Activated T-helper 1 cell treated with anti-CD3 and anti-CD28 coated beads, Interleukin-12 subunit alpha, Interleukin-12 subunit beta, Interleukin-2, Interleukin-4 antibody, amounts not matched to agents 30 ng/mL and 10 ng/mL and 1 ng/mL, durations not matched to agents 14 hours and 24 hours and 36 hours (primary cell): Measurements from ENCODE around the gene TMEM179. TPM values are rescaled to one million over a fixed set of nuclear protein-coding genes. Genes with fewer than 3 reads are reported as not detected.

Source experiments
- DNase-seq: peaks from one replicate; pipeline ENCODE4 v3.0.0; 2021; ENCODE audit warnings: low spot score
- H3K27ac Mint-ChIP-seq: one replicate; pipeline ENCODE4 v1.8.0; 2021; ENCODE audit warnings: mild to moderate bottlenecking, mixed read lengths
- H3K27me3 Mint-ChIP-seq: one replicate; pipeline ENCODE4 v1.8.0; 2022; ENCODE audit warnings: mild to moderate bottlenecking, moderate library complexity, mixed read lengths; ENCODE audit not compliant: insufficient read depth
- H3K36me3 Mint-ChIP-seq: one replicate; pipeline ENCODE4 v1.8.0; 2021; ENCODE audit warnings: low read depth, mixed read lengths
- H3K4me1 Mint-ChIP-seq: one replicate; pipeline ENCODE4 v1.8.0; 2021; ENCODE audit warnings: low read depth, mixed read lengths
- H3K4me3 Mint-ChIP-seq: one replicate; pipeline ENCODE4 v1.8.0; 2021; ENCODE audit warnings: mild to moderate bottlenecking, moderate library complexity, mixed read lengths
- H3K9me3 Mint-ChIP-seq: one replicate; pipeline ENCODE4 v1.8.0; 2021; ENCODE audit warnings: mixed read lengths
- intact Hi-C: fragments of 100-400 bp; cut with micrococcal nuclease; formaldehyde crosslinking; loops from one replicate; pipeline ENCODE4 v1.15.1; 2024
- total RNA-seq: library from RNA; stranded (reverse); gene quantifications from 2 replicates; pipeline ENCODE4 v1.2.3, GENCODE V29; 2022

The TMEM179 gene
- total RNA-seq, 1 donor from 2014 or later = 0.36 TPM

GRCh38 chr14:104574978-104575583 is 29.5 kb downstream of the TMEM179 start:
- no peaks in the 10 kb centered on the region for H3K36me3 Mint-ChIP-seq
- H3K27ac Mint-ChIP-seq = no peak overlapping the region
- intact Hi-C loops = no loop called here
- H3K4me1 Mint-ChIP-seq = no peaks in the 10 kb centered on the region
- DNase-seq = no peak
- no peak overlapping the region for H3K4me3 Mint-ChIP-seq
- H3K9me3 Mint-ChIP-seq = no peaks in the 10 kb centered on the region
- no peaks in the 10 kb centered on the region for H3K27me3 Mint-ChIP-seq

- H3K4me1 Mint-ChIP-seq = no peaks in the 10 kb centered on the region
- H3K4me3 Mint-ChIP-seq = no peak overlapping the region
- intact Hi-C loops = no loop called here
- no peaks in the 10 kb centered on the region for H3K27me3 Mint-ChIP-seq
- H3K9me3 Mint-ChIP-seq = no peaks in the 10 kb centered on the region
- H3K36me3 Mint-ChIP-seq = no peaks in the 10 kb centered on the region
- H3K27ac Mint-ChIP-seq = no peak overlapping the region
- no peak for DNase-seq
These were observed 30.0 kb downstream of the TMEM179 start for GRCh38 chr14:104574536-104574935.

- intact Hi-C loops = no loop called here
- H3K36me3 Mint-ChIP-seq = no peaks in the 10 kb centered on the region
- no peak overlapping the region for H3K4me3 Mint-ChIP-seq
These were observed 30.6 kb downstream of the TMEM179 start for GRCh38 chr14:104573930-104574329.

GRCh38 chr14:104572668-104573067 is 31.9 kb downstream of the TMEM179 start:
- no peak overlapping the region for H3K27ac Mint-ChIP-seq
- intact Hi-C loops = no loop called here
- H3K27me3 Mint-ChIP-seq = no peaks in the 10 kb centered on the region
- no peaks in the 10 kb centered on the region for H3K4me1 Mint-ChIP-seq
- H3K9me3 Mint-ChIP-seq = no peaks in the 10 kb centered on the region
- no peaks in the 10 kb centered on the region for H3K36me3 Mint-ChIP-seq
- no peak for DNase-seq
- H3K4me3 Mint-ChIP-seq = no peak overlapping the region

More at GRCh38 chr14:104573930-104574329, 30.6 kb downstream of the TMEM179 start:
- Mint-ChIP-seq H3K27ac (no peak overlapping the region), H3K4me1 (no peaks in the 10 kb centered on the region), H3K27me3 (no peaks in the 10 kb centered on the region), H3K9me3 (no peaks in the 10 kb centered on the region)
- no peak for DNase-seq

- Mint-ChIP-seq H3K36me3 (no peaks in the 10 kb centered on the region), H3K4me3 (no peak overlapping the region), H3K4me1 (no peaks in the 10 kb centered on the region), H3K27ac (no peak overlapping the region), H3K9me3 (no peaks in the 10 kb centered on the region), H3K27me3 (no peaks in the 10 kb centered on the region)
- no peak for DNase-seq
- intact Hi-C loops = no loop called here
These were observed 32.4 kb downstream of the TMEM179 start for GRCh38 chr14:104572024-104572626.

- intact Hi-C loops = no loop called here
- no peaks in the 10 kb centered on the region for H3K9me3 Mint-ChIP-seq
- no peak overlapping the region for H3K27ac Mint-ChIP-seq
- no peaks in the 10 kb centered on the region for H3K36me3 Mint-ChIP-seq
- DNase-seq = no peak
- no peaks in the 10 kb centered on the region for H3K27me3 Mint-ChIP-seq
- no peaks in the 10 kb centered on the region for H3K4me1 Mint-ChIP-seq
- H3K4me3 Mint-ChIP-seq = no peak overlapping the region
These were observed 33.3 kb downstream of the TMEM179 start for GRCh38 chr14:104571246-104571645.

- DNase-seq = no peak
- Mint-ChIP-seq H3K36me3 (no peaks in the 10 kb centered on the region), H3K9me3 (no peaks in the 10 kb centered on the region), H3K4me1 (no peaks in the 10 kb centered on the region), H3K27me3 (no peaks in the 10 kb centered on the region), H3K4me3 (no peak overlapping the region), H3K27ac (no peak overlapping the region)
- intact Hi-C loops = no loop called here
These were observed 35.1 kb downstream of the TMEM179 start for GRCh38 chr14:104569435-104569834.

- no peak overlapping the region for H3K4me3 Mint-ChIP-seq
- H3K36me3 Mint-ChIP-seq = no peaks in the 10 kb centered on the region
- no peaks in the 10 kb centered on the region for H3K9me3 Mint-ChIP-seq
- H3K27me3 Mint-ChIP-seq = no peaks in the 10 kb centered on the region
- H3K27ac Mint-ChIP-seq = no peak overlapping the region
- intact Hi-C loops = no loop called here
- DNase-seq = no peak
- no peaks in the 10 kb centered on the region for H3K4me1 Mint-ChIP-seq
These were observed 36.0 kb downstream of the TMEM179 start for GRCh38 chr14:104568620-104569019.

- Mint-ChIP-seq H3K27me3 (no peaks in the 10 kb centered on the region), H3K4me1 (no peaks in the 10 kb centered on the region), H3K9me3 (no peaks in the 10 kb centered on the region), H3K36me3 (no peaks in the 10 kb centered on the region), H3K27ac (no peak overlapping the region), H3K4me3 (no peak overlapping the region)
- DNase-seq = no peak
- intact Hi-C loops = no loop called here
These were observed 36.7 kb downstream of the TMEM179 start for GRCh38 chr14:104567957-104568225.

- Mint-ChIP-seq H3K9me3 (no peaks in the 10 kb centered on the region), H3K36me3 (no peaks in the 10 kb centered on the region), H3K4me3 (no peak overlapping the region), H3K4me1 (no peaks in the 10 kb centered on the region), H3K27ac (no peak overlapping the region), H3K27me3 (no peaks in the 10 kb centered on the region)
- no peak for DNase-seq
- intact Hi-C loops = no loop called here
These were observed 37.2 kb downstream of the TMEM179 start for GRCh38 chr14:104567141-104567956.

- intact Hi-C loops = loop anchor here (1.0 kb wide), 1 partner anchor 487 kb away; no protein-coding TSS in a partner anchor
- Mint-ChIP-seq H3K4me3 (no peak overlapping the region), H3K27ac (no peak overlapping the region), H3K9me3 (no peaks in the 10 kb centered on the region), H3K4me1 (no peaks in the 10 kb centered on the region), H3K27me3 (peaks cover 1% of the 10 kb centered on the region), H3K36me3 (no peaks in the 10 kb centered on the region)
- DNase-seq = no peak
These were observed 39.6 kb downstream of the TMEM179 start for GRCh38 chr14:104564744-104565679.

GRCh38 chr14:104563742-104564615 is 40.6 kb downstream of the TMEM179 start:
- Mint-ChIP-seq H3K9me3 (no peaks in the 10 kb centered on the region), H3K36me3 (no peaks in the 10 kb centered on the region), H3K4me3 (no peak overlapping the region), H3K27me3 (peaks cover 2% of the 10 kb centered on the region), H3K4me1 (no peaks in the 10 kb centered on the region), H3K27ac (no peak overlapping the region)
- peak; percentile 42 for DNase-seq
- intact Hi-C loops = loop anchor here (1.0 kb wide), 1 partner anchor 486 kb away; no protein-coding TSS in a partner anchor
